ENCODE results near the gene TEX13A.
A peak's percentile ranks its signal among the peaks of the same experiment; 100 is the strongest.
"Not testable (repeated sequence)": the region's sequence is repeated elsewhere in the genome, so short reads cannot be mapped to it uniquely, and the experiment has no call there.

TEX13A gene, protein sequence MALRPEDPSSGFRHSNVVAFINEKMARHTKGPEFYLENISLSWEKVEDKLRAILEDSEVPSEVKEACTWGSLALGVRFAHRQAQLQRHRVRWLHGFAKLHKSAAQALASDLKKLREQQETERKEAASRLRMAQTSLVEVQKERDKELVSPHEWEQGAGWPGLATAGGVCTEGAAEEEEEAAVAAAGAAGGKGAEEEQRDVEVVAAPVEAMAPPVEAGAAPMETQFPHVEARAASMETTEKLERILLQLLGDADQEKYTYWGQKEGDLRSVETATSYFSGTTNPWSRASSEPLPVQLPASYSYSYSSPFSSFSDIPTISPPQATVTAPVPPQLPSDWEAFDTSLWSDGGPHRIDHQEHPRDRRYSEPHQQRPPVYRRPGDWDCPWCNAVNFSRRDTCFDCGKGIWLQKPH

DNA sequence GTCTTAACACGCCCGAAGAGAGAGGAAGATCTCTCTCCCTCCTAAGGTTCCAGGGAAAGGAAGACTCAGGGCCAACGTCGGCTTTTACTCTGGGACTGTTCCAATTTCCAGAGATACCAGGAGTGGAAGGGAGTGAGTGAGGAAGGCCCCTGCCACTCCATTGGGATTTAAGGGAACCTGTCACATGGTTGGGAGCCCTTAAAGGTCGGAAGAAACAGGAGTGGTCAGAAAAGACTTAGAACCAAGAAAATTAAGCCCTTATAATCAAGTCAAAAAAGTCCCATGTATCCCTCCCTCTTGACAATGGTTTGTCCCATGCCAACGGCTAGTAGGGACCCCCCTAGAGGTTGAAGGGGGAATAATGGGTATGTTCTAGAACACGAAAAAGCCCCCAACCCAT, at the start of gene TEX13A:
TSS of gene TEX13A (minus strand) at position 59 of the 400 bp plus-strand sequence. CDS start 297 bp downstream, outside the sequence.
- DNase-seq = no peak

DNA sequence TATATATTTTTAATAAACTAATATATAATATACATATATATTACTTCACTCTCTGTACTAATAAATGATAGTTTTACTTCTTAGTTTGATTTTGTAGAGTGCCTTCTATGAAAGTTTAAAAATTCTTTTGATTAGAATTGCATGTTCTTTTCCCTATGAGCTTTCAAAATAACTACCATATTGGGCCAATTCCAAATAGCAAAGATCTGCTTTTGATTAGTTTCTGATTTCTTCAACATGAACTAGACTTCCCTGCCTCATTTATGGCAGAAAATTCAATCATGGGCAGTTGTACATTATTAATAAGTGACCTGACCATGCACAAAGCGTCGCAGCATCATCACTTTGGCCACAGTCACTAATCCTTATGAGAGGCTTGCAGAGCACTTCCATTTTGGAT, 48.9 kb upstream of the TEX13A start:
- DNase-seq = no peak

DNA sequence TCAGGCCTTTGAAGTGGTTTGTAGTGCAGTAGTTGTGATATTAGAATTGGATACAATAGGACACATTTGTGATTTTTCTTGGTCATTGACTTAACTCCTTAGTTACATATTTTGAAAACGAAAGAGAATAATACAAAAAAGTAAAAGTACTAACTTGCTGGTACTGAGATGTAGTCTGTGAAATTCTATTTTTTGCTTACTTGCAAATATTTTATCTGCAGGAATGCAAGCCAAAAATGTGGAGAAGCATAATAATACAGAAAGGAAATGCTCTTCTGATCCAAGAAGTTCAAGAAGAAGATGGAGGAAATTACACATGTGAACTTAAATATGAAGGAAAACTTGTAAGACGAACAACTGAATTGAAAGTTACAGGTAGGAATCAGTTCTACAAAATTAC, 46.7 kb upstream of the TEX13A start:
- no peak for DNase-seq

DNA sequence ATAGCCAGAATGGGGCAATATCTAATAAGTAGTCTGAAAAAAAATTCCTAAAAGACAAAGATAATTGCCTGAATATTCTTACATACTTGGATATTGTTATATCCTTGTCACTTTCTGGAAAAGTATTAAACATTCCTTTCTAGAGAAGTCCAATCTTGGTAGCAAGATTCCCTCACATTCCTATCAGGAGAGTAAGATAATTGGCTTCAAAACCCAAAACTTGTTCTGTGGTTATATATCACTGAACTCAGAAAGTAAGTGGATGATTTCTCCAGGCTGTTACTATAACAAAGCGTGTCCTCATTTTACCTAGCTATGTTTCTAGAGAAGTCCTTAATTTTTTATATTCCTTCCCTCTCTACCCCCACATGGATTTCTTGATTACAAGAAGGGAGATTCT, 46.0 kb upstream of the TEX13A start:
- no peak for DNase-seq

DNA sequence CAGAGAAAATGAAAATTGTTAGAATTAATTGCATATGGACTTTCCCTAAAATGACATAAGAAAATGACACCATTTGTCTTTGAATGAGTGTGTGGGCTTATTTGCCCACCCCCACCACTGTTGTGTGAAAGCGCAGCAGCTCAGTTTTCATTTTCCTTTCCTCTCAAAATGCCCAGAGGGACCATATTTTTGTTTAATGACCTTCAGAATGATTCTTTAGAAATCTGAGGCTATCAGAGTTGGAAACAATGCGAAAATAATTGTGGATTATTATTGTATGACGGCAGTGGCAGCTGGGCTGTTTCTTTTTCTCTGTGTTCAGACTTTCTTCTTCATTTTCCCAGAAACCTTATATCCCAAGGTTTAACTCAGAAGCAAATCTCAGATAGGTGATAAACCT, 44.6 kb upstream of the TEX13A start:
- DNase-seq = no peak

DNA sequence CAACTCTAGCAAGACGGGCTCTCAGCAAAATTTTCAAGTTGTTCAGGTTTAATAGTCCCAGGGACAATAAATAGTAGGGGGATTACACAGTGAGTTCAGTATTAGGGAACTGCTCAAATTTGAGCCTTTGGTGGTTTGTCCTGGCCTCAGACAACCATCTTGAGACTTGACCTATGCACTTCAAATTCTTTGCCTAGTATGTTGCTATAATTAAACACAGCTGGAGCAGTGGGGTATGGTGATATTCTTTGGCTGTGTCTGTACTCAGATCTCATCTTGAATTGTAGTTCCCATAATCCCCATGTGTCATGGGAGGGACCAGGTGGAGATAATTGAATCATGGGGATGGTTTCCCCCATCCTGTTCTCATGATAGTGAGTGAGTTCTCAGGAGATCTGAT, 43.3 kb upstream of the TEX13A start:
- no peak for DNase-seq

DNA sequence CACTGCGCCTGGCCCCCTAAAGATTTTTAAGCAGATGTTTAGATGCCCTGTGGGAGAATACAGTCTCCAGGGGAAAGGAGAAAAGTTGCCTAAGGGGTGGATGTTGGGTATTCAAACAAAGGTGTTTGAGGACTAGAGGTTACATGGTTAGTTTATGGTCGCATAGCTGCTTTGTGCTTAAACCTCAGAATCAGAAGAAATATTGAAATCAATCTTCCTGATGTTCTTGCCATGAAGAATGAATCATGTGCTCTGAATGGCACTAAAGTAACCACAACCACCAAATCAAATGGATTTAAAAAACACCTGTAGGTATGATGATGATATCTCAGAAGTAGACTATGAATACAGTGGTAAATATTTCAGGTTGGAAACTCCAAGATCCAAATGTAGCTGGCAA, 42.7 kb upstream of the TEX13A start:
- DNase-seq = no peak

DNA sequence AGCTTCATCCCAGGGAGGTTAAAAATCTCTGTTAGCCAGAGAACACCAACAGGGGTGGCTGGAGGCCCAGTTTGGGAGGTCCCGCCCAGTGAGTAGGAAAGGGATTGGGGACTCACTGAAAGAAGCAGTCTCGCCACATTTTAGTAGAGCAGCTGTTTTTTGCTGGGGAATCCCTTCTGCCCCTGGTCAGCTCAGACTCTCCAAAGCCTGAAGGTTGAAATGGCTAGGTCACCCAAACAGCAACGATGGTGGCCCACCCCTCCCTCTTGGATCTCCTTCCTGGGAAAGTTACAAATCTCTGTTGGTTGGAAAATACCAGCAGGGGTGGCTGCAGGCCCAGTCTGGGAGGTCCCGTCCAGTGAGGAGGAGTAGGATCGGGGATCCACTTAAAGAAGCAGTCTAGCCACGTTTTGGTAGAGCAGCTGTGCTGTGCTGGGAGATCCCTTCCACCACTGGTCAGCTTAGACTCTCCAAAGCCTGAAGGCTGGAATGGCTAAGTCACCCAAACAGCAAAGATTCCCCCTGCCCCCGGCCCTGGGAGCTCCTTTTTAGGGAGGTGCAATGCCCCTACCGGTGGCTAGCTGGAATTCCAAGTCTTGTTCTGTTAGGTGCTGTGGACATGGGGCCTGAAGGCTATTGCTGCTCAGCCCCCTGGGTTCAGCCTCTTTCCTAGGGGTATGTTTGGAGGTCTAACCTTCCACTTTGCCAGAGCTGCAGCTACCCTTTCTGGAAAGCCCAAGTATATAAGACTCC, 40.0 kb upstream of the TEX13A start:
- DNase-seq = no peak

DNA sequence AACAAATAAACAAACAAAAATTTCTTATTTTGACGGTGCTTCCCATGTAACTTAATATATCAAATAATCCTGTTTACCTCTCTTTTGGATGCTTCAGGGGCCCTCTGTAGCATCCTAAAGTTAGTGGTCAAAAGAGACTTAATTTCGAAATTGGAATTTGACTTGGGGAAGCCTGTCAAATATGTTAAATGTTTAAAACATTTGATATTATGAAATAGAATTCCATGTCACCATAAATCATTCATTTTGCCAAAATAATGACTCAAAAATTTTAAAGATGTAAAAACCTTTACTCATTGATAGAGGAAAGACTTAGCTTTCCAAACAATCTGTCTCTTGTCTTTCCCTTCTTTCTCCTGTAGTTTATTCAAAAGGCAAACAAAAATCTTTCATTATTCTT, 20.6 kb upstream of the TEX13A start:
- DNase-seq = no peak

DNA sequence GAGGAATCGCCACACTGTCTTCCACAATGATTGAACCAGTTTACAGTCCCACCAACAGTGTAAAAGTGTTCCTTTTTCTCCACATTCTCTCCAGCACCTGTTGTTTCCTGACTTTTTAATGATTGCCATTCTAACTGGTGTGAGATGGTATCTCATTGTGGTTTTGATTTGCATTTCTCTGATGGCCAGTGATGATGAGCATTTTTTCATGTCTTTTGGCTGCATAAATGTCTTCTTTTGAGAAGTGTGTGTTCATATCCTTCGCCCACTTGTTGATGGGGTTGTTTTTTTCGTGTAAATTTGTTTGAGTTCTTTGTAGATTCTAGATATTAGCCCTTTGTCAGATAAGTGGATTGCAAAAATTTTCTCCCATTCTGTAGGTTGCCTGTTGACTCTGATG, 16.9 kb upstream of the TEX13A start:
- DNase-seq = not testable (repeated sequence)

DNA sequence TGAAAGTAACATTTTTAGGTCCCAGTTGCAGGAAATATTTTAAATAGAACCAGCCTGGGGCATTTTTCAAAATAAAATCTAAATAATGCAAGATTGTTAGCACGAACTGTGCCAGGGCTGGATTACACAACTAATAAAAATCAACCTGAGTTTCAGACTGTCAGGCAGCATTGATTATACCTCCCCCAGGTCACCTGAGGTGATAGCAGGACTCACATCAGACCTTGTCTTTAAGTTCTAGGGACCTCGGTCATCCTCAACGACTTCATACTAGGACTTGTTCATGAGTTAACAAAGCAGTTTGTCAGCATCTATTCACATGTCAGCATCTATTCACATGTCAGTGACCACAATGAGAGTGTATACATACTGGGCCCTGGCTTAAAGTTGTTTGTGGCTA, 8.7 kb upstream of the TEX13A start:
- no peak for DNase-seq

DNA sequence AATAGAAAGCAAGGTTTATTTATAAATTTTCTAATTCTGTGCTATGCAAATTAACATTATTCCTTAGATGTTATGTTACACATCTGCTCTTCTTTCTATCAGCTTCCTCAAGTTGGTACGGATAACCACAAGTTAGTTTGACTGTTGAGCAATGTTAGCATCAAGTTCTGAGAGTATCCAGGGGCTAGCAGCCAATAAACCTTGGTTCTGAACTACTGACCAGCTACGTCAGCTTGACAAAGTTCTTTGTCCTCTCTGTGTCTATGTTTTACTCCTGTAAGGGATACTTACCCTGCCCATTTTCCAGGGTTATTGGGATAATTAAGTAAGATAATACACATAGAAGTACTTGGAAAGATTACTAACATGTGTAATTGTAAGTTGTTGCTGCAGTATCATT, 8.1 kb upstream of the TEX13A start:
- DNase-seq = no peak

DNA sequence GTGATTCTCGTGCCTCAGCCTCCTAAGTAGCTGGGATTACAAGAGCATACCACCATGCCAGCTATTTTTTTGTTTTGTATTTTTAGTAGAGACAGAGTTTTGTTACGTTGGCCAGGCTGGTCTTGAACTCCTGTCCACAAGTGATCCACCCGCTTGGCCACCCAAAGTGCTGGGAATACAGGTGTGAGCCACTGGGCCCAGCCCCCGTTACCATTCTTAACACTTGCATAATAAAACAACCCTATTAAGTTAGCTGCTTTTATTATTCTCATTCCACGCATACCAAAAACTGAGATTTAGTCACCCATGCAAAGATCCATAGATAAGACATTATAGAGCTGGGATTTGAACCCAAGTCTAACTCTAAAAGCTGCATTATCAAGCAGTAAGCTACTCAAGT, 6.0 kb upstream of the TEX13A start:
- DNase-seq = no peak

DNA sequence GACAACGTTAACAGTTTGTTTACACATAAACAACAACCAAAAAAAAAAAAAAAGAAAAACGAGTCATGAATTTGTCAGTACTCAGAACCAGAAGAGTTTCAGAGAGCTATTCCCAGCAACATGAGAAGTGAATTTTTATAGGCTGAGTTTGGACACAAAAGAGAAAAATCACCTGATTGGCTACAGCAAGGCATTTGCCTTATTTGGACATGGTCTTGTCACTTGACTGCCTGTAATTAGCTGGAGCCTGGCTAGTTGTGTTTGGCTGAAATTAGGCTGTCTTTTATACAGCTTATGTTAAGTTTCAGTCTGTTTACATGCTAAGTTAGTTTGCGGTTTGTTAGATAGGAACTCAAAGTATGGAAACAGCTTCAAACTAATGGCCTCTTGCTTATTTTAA, 880 bp upstream of the TEX13A start:
- DNase-seq = no peak

DNA sequence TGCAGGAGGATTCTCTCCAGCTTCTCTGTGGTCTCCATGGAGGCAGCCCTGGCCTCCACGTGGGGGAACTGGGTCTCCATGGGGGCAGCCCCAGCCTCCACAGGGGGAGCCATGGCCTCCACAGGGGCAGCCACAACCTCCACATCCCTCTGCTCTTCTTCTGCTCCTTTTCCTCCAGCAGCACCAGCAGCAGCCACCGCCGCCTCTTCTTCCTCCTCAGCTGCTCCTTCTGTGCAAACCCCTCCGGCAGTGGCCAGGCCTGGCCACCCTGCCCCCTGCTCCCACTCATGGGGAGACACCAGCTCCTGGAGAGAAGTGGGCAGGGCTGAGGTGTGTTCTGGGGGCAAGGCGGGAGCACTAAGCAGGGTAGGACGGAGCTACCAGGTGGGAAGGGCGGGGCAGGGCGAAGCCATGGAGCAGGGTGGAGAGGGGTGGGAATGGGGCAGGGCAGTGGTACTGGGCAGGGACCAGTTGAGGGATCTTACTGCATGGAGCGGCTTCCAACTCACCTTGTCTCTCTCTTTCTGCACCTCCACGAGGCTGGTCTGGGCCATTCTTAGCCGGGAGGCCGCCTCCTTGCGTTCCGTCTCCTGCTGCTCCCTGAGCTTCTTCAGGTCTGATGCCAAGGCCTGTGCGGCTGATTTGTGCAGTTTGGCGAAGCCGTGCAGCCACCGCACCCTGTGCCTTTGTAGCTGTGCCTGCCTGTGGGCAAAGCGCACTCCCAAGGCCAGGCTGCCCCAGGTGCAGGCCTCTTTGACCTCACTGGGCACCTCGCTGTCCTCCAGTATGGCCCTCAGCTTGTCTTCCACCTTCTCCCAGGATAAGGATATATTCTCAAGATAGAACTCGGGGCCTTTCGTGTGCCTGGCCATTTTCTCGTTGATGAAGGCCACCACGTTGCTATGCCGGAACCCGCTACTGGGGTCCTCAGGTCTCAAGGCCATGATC, 766 bp downstream of the TEX13A start:
- DNase-seq = no peak

DNA sequence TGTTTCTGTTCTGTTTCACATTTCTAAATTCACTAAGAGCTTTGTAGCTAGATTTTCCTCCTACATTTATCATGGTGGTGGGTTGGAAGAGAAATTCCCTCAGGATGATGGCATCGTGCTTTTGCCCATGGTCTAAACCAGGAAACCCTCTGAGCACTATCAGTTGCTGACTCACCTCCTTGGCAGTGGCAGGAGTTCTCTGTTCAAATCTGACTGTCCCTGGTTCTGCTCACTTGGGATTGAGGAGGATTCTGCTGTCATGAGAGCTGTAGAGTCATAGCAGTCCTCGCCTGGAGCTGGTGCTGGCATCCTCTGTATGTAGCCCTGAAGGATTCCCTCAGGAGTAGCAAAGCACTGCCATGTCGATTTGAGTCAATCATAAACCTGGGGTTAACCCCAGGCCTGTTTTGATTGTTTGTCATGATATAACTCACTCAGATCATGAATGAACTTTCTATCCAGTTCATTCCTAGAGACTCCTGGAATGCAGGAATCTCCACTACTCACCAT, 9.4 kb downstream of the TEX13A start:
- DNase-seq = no peak

DNA sequence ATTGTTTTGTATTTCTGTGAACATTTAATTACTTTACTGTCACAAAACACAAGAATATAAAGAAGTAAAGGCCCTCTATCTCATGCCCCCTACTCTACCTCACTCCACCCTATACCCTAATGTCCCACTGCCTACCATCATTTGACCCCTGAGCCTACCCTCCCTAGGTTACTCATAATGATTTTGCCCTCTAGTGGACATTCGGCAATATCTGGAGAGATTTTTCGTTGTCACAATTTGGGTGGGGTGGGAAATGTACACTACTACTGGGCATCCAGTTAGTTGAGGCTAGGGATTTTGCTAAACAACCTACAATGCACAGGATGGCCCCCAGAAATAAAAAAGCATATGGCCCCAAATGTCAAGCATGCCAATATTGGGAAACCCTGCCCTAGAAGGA, 10.2 kb downstream of the TEX13A start:
- DNase-seq = no peak

DNA sequence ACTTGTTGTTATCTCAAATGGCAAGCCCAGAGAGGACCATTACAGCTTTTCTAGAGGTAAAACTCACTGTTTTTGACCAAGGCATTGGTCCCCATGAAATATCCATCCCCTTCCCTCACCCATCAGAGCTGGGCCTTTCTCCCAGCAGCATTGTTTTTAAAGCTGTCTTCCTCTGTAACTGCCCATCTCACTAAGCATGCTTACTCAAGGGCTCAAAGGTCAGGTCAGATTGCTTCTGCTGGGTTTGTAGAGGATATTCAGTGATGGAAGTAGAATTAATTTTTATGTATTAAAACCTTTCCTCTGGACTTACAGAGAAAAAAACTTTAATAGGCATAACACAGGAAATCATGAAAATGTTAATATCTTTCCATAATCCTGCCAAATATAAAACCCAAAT, 11.1 kb downstream of the TEX13A start:
- DNase-seq = no peak

DNA sequence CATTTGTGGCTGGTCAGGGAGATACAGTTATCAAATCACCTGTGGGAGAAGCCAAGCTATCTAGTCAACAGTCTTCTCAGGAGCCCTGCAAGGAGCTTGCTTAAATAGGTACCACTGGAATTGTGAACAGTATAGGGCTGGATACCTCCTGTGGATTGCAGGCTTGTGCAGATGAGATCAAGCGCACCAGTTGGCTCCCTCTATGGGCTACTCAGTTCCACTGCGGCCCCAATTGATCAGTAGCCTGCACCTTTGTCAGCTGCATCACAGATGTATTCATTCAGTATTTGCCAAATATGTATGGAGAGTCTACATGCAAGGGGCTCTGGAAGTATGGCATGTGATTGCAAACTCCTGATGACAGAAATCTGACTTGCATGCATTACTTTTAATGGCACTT, 28.6 kb downstream of the TEX13A start:
- no peak for DNase-seq

DNA sequence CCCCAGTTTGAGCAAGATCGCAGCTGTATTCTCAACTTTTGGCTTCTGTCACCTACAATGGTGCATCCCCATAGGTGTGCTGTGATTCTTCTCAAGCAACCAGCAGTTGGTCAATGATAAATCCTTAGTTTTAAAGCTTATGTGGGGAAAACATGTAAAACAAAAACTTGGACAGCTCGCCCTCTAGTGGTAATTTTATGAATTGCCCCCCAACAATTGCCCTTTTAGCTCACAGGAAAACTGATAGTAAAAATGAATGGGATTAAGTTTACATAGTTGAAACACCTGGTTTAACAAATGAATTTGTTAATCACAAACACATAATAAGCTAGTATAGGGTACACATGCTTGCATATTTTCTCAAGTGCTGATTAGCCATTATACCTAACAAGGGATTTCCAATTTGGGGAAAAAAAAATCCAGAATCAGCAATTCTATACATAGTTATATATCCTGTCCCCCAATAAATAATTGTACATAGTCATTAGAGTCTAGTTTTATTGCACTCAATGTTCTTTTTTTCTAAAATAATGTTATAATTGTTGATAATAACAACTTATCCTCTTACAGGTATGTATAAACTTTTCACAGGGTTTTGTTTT, 30.1 kb downstream of the TEX13A start:
- peak in 1 of 2 donors; percentile 10 for DNase-seq

DNA sequence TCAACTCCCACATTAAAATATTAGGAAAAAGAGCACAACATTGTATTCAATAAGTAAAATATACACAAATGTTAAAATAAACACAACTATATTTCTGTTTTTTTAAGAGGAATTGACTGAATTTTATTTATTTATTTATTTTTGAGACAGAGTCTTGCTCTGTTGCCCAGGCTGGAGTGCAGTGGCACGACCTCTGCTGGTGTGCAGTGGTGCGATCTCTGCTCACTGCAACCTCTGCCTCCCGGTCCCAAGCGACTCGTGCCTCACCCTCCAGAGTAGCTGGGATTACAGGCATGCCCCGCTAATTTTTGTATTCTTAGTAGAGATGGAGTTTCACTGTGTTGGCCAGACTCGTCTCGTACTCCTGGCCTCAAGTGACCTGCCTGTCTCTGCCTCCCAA, 31.4 kb downstream of the TEX13A start:
- no peak for DNase-seq

DNA sequence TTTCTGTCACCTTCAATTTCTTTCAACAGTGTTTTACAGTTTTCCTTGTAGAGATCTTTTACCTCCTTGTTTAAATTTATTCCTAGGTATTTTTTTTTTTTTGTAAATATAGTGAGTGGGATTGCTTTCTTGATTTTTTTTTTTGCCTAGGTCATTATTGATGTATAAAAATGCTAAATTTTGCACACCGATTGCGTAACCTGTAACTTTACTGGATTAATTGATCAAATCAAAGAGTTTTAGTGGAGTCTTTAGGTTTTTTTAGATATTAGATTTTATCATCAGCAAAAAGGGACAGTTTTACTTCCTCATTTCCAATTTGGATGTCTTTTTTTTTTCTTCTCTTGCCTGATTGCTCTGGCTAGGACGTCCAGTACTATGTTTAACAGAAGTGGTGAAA, 40.9 kb downstream of the TEX13A start:
- DNase-seq = no peak

DNA sequence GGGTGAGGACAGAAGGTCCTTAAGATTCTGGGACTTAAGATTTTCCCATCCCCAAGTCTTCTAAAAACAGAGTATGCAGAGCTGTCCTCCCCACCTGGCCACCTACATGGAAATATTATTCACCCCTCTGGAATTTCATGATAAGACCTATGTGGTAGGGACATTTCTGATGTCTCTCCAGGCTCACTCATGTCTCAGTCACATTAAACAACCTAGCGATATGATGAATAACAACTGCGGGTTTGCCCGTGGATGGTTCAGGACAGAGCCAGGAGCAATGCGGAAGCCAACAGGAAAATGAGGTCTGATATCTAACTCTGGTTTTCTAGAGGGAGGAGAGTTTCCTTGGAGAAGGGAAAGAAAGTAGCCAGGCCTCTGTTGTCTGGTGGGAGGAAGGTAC, 47.4 kb downstream of the TEX13A start:
- no peak for DNase-seq
